GM19025 (cell line): Measurements from ENCODE around the gene PRKACG.
"Not testable (repeated sequence)": the region's sequence is repeated elsewhere in the genome, so short reads cannot be mapped to it uniquely, and the experiment has no call there.

Source experiments
- ATAC-seq: cut with Tn5 transposase; IDR thresholded peaks from one replicate; pipeline ENCODE4 v1.9.1; 2021; ENCODE audit warnings: mild to moderate bottlenecking, low read depth, moderate library complexity; ENCODE audit not compliant: unreplicated experiment

Gene PRKACG

GRCh38 chr9:69027355-69028097, 13.6 kb upstream of the PRKACG start:
- ATAC-seq, result peak; percentile 72

GRCh38 chr9:69023650-69024049, 9.7 kb upstream of the PRKACG start:
- ATAC-seq, result no peak

- no peak for ATAC-seq
Observed at GRCh38 chr9:69020301-69021145, 6.6 kb upstream of the PRKACG start.

GRCh38 chr9:69019808-69020207, 5.9 kb upstream of the PRKACG start:
- ATAC-seq, result no peak

GRCh38 chr9:69018737-69019136, 4.8 kb upstream of the PRKACG start:
- no peak for ATAC-seq

GRCh38 chr9:69016191-69017096, 2.5 kb upstream of the PRKACG start:
- ATAC-seq, result no peak

- ATAC-seq, result no peak
Observed at GRCh38 chr9:69013382-69013727, 558 bp downstream of the PRKACG start.

GRCh38 chr9:69012696-69013381, 1.1 kb downstream of the PRKACG start:
- ATAC-seq, result no peak

- no peak for ATAC-seq
Observed at GRCh38 chr9:69009708-69010107, 4.2 kb downstream of the PRKACG start.

- no peak for ATAC-seq
Observed at GRCh38 chr9:69004836-69005235, 9.1 kb downstream of the PRKACG start.

GRCh38 chr9:69003051-69003450, 10.9 kb downstream of the PRKACG start:
- no peak for ATAC-seq

GRCh38 chr9:69001921-69002320, 12.0 kb downstream of the PRKACG start:
- no peak for ATAC-seq

- ATAC-seq, result peak; percentile 64
Observed at GRCh38 chr9:68999393-69000105, 14.4 kb downstream of the PRKACG start.

- no peak for ATAC-seq
Observed at GRCh38 chr9:68998812-68999211, 15.1 kb downstream of the PRKACG start.

- no peak for ATAC-seq
Observed at GRCh38 chr9:68998385-68998784, 15.5 kb downstream of the PRKACG start.

GRCh38 chr9:68997666-68998065, 16.2 kb downstream of the PRKACG start:
- no peak for ATAC-seq

GRCh38 chr9:68996462-68996861, 17.5 kb downstream of the PRKACG start:
- ATAC-seq, result no peak

- no peak for ATAC-seq
Observed at GRCh38 chr9:68995776-68996175, 18.1 kb downstream of the PRKACG start.

- no peak for ATAC-seq
Observed at GRCh38 chr9:68991457-68991856, 22.5 kb downstream of the PRKACG start.

- ATAC-seq, result not testable (repeated sequence)
Observed at GRCh38 chr9:68986949-68987348, 27.0 kb downstream of the PRKACG start.
